Mammary epithelial cell (primary cell): ENCODE measurements around the gene PTPRM.

Experiments
- CTCF ChIP-seq, 2 donors: IDR thresholded peaks in 1 of 2; conservative IDR thresholded peaks in 1 of 2; 2 replicates each; pipeline ENCODE4 v1.5.1; 2011 to 2012; ENCODE audit warnings: inconsistent platforms in 2 of 2, low read length in 2 of 2, mild to moderate bottlenecking in 2 of 2, control low read depth in 1 of 2, low read depth in 1 of 2; ENCODE audit not compliant: insufficient read depth in 1 of 2; ENCODE audit errors: extremely low read depth in 1 of 2
- EZH2 ChIP-seq: IDR thresholded peaks from 2 replicates; pipeline ENCODE4 v1.6.1; 2012; ENCODE audit warnings: low read length, inconsistent platforms, borderline replicate concordance

GRCh38 chr18:7844418-7844817 is 277.3 kb downstream of the PTPRM start:
- TF ChIP-seq CTCF (conservative IDR thresholded peaks at IDR 0.05 in 1 of 2, IDR thresholded peaks at IDR 0.05 in 1 of 2; ENCODE audit: extremely low read depth in 1 of 2, insufficient read depth in 1 of 2, low read depth in 1 of 2, low read length in 2 of 2) (no peak), EZH2 (no peak)
